K562 (cell line): ENCODE results near the gene METRNL. TPM values are rescaled to one million over a fixed set of nuclear protein-coding genes. Genes with fewer than 3 reads are reported as not detected.

ENCODE experiments used
- CBFA2T3 ChIP-seq: fragments of 450-650 bp; IDR thresholded peaks from 2 replicates; pipeline ENCODE4 v1.6.1; 2017
- DPF2 ChIP-seq: fragments of 450-650 bp; IDR thresholded peaks from 2 replicates; pipeline ENCODE4 v1.6.1; 2016
- HMGN3 ChIP-seq: IDR thresholded peaks from 2 replicates; pipeline ENCODE4 v1.6.1; 2011; ENCODE audit warnings: borderline replicate concordance, low read depth, mild to moderate bottlenecking, mixed read lengths, low read length; ENCODE audit not compliant: insufficient read length; ENCODE audit errors: extremely low read depth
- JUNB ChIP-seq: fragments of 450-650 bp; formaldehyde crosslinking; conservative IDR thresholded peaks from 2 replicates; pipeline ENCODE4 v1.4.0; 2020; ENCODE audit warnings: mild to moderate bottlenecking
- KLF1 ChIP-seq: fragments of 450-650 bp; IDR thresholded peaks from 2 replicates; pipeline ENCODE4 v1.6.1; 2016; ENCODE audit warnings: missing genetic modification characterization, missing compliant biosample characterization
- KLF10 ChIP-seq: fragments of 250-450 bp; sonication (Bioruptor Pico); IDR thresholded peaks from 2 replicates; pipeline ENCODE4 v1.6.1; 2021; ENCODE audit warnings: matching md5 sums
- NR4A1 ChIP-seq, 2 experiments: fragments of 250-450 bp in 1 of 2; fragments of 450-650 bp in 1 of 2; sonication (Bioruptor Pico) in 1 of 2; IDR thresholded peaks; 2 replicates each; pipeline versions ENCODE4 v1.4.0 to v1.6.1; 2016 to 2020; ENCODE audit warnings: mild to moderate bottlenecking in 2 of 2, missing compliant biosample characterization in 1 of 2, missing genetic modification characterization in 1 of 2, moderate library complexity in 1 of 2
- PHF20 ChIP-seq: fragments of 450-650 bp; IDR thresholded peaks from 2 replicates; pipeline ENCODE4 v1.6.1; 2018; ENCODE audit not compliant: partially characterized antibody
- PKNOX1 ChIP-seq: fragments of 450-650 bp; IDR thresholded peaks from 2 replicates; pipeline ENCODE4 v1.6.1; 2016
- RBM39 ChIP-seq: fragments of 200-400 bp; formaldehyde crosslinking; optimal IDR thresholded peaks from 2 replicates; pipeline ENCODE3; 2018; ENCODE audit warnings: low read depth, low read length
- TCFL5 ChIP-seq: fragments of 250-450 bp; sonication (Bioruptor Pico); conservative IDR thresholded peaks from 2 replicates; pipeline ENCODE4 v1.6.1; 2021; ENCODE audit warnings: mild to moderate bottlenecking, moderate library complexity, matching md5 sums
- ZFP36 ChIP-seq: fragments of 150-350 bp; IDR thresholded peaks from 2 replicates; pipeline ENCODE4 v1.6.1; 2018; ENCODE audit warnings: low read length, low read depth; ENCODE audit not compliant: partially characterized antibody
- ZNF274 ChIP-seq: IDR thresholded peaks from 2 replicates; pipeline ENCODE4 v1.6.1; 2011; ENCODE audit warnings: low read depth, mild to moderate bottlenecking, low read length, moderate library complexity, borderline replicate concordance
- ZNF311 ChIP-seq: fragments of 250-450 bp; sonication (Bioruptor Pico); IDR thresholded peaks from 2 replicates; pipeline ENCODE4 v1.4.0; 2020; ENCODE audit warnings: mild to moderate bottlenecking, moderate library complexity
- ZNF561 ChIP-seq: fragments of 450-650 bp; formaldehyde crosslinking; conservative IDR thresholded peaks from 2 replicates; pipeline ENCODE4 v1.4.0; 2020; ENCODE audit warnings: mild to moderate bottlenecking, moderate library complexity
- polyA plus RNA-seq, 8 experiments: library from polyadenylated mRNA; depleted of rRNA in 4 of 8; stranded (reverse) in 5 of 8; unstranded in 3 of 8; fragments of >200 nt; fragmentation: Nextera tagmentation in 2 of 8; fragmentation: Illumina TruSeq in 1 of 8; extraction: Ambion mirVana in 2 of 8; extraction: Trizol in 1 of 8; gene quantifications; 2 replicates each; pipeline versions ENCODE4 v1.2.1 to v1.2.3, GENCODE V29; 2011 to 2014; ENCODE audit warnings: inconsistent platforms in 1 of 8, missing spikeins in 1 of 8
- total RNA-seq, 7 experiments: library from RNA; depleted of rRNA in 6 of 7; stranded (reverse); fragments of >200 nt in 6 of 7; fragmentation: Illumina TruSeq in 2 of 7; extraction: Trizol in 2 of 7; gene quantifications; 2 replicates each; pipeline versions ENCODE4 v1.2.1 to v1.2.3, GENCODE V29; 2011 to 2021; ENCODE audit warnings: low replicate concordance in 1 of 7
- TF ChIP-seq, protein P1 (sequence below), 3 experiments: fragments of 200-800 bp in 1 of 3; fragments of 250-450 bp in 1 of 3; fragments of 450-650 bp in 1 of 3; sonication (Bioruptor Pico) in 1 of 3; sonication (Bioruptor generic) in 1 of 3; formaldehyde crosslinking in 1 of 3; IDR thresholded peaks; 2 replicates each; pipeline versions ENCODE4 v1.6.1 to v1.8.0; 2016 to 2022; ENCODE audit warnings: mild to moderate bottlenecking in 2 of 3, missing genetic modification characterization in 2 of 3, missing compliant biosample characterization in 1 of 3, moderate library complexity in 1 of 3
- TF ChIP-seq, protein P2 (sequence below): sonication (generic); formaldehyde crosslinking; IDR thresholded peaks from 2 replicates; pipeline ENCODE4 v1.8.0; 2022; ENCODE audit warnings: mild to moderate bottlenecking, missing genetic modification reagents
- TF ChIP-seq, protein P3 (sequence below): sonication (generic); formaldehyde crosslinking; IDR thresholded peaks from 2 replicates; pipeline ENCODE4 v1.8.0; 2022; ENCODE audit warnings: missing genetic modification reagents, mild to moderate bottlenecking, borderline replicate concordance

Gene METRNL
- total and polyA plus RNA-seq, 9 of the 15 experiments (the other 6 are each of a cell fraction or from before 2014, with no cell fraction given): 0.17 to 31.8 (median 2.9) TPM

- no peak for TF ChIP-seq DPF2
- no peak for TF ChIP-seq ZNF561 (CRISPR knock-in tag)
- TF ChIP-seq PKNOX1: no peak
- TF ChIP-seq, protein P1, sequence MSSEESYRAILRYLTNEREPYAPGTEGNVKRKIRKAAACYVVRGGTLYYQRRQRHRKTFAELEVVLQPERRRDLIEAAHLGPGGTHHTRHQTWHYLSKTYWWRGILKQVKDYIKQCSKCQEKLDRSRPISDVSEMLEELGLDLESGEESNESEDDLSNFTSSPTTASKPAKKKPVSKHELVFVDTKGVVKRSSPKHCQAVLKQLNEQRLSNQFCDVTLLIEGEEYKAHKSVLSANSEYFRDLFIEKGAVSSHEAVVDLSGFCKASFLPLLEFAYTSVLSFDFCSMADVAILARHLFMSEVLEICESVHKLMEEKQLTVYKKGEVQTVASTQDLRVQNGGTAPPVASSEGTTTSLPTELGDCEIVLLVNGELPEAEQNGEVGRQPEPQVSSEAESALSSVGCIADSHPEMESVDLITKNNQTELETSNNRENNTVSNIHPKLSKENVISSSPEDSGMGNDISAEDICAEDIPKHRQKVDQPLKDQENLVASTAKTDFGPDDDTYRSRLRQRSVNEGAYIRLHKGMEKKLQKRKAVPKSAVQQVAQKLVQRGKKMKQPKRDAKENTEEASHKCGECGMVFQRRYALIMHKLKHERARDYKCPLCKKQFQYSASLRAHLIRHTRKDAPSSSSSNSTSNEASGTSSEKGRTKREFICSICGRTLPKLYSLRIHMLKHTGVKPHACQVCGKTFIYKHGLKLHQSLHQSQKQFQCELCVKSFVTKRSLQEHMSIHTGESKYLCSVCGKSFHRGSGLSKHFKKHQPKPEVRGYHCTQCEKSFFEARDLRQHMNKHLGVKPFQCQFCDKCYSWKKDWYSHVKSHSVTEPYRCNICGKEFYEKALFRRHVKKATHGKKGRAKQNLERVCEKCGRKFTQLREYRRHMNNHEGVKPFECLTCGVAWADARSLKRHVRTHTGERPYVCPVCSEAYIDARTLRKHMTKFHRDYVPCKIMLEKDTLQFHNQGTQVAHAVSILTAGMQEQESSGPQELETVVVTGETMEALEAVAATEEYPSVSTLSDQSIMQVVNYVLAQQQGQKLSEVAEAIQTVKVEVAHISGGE (CRISPR knock-in tag; IDR thresholded peaks at IDR 0.05): 0 out of 6 replicates have a peak, but pooled peaks of 1 of the 3 experiments have one; percentile 35
- peak; percentile 47 for TF ChIP-seq HMGN3
- TF ChIP-seq ZFP36: no peak
- no peak for TF ChIP-seq ZNF274
- no peak for TF ChIP-seq PHF20
- TF ChIP-seq JUNB: no peak
- no peak for TF ChIP-seq CBFA2T3
- TF ChIP-seq KLF10: no peak
- TF ChIP-seq TCFL5: no peak
- TF ChIP-seq KLF1: no peak
- no peak for TF ChIP-seq RBM39
- no peak for TF ChIP-seq ZNF311
- no peak for TF ChIP-seq NR4A1 (CRISPR knock-in tag; IDR thresholded peaks at IDR 0.05)
- TF ChIP-seq NR4A1 (tag; IDR thresholded peaks at IDR 0.05): no peak
- TF ChIP-seq, protein P2, sequence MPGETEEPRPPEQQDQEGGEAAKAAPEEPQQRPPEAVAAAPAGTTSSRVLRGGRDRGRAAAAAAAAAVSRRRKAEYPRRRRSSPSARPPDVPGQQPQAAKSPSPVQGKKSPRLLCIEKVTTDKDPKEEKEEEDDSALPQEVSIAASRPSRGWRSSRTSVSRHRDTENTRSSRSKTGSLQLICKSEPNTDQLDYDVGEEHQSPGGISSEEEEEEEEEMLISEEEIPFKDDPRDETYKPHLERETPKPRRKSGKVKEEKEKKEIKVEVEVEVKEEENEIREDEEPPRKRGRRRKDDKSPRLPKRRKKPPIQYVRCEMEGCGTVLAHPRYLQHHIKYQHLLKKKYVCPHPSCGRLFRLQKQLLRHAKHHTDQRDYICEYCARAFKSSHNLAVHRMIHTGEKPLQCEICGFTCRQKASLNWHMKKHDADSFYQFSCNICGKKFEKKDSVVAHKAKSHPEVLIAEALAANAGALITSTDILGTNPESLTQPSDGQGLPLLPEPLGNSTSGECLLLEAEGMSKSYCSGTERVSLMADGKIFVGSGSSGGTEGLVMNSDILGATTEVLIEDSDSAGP (CRISPR knock-in tag): no peak
- TF ChIP-seq, protein P3, sequence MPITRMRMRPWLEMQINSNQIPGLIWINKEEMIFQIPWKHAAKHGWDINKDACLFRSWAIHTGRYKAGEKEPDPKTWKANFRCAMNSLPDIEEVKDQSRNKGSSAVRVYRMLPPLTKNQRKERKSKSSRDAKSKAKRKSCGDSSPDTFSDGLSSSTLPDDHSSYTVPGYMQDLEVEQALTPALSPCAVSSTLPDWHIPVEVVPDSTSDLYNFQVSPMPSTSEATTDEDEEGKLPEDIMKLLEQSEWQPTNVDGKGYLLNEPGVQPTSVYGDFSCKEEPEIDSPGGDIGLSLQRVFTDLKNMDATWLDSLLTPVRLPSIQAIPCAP: no peak
Observed at GRCh38 chr17:83078378-83079351, 744 bp upstream of the METRNL start (continued).
